ENCODE measurements around the gene PAX5. TPM values are rescaled to one million over a fixed set of nuclear protein-coding genes. Genes with fewer than 3 reads are reported as not detected.

PAX5 gene
- polyA plus RNA-seq, 3 donors, result 0.03 to 0.15 TPM; not detected in 1

GRCh38 chr9:37011530-37011929, 22.5 kb downstream of the PAX5 start:
- intact Hi-C loops (cut with micrococcal nuclease), result no loop called here
- H3K9me3 ChIP-seq (replicated peaks in 1 of 2; ENCODE audit: control insufficient read depth in 1 of 2, insufficient read depth in 1 of 2, low read length in 2 of 2), result no peaks in the 10 kb centered on the region
- H3K4me3 Mint-ChIP-seq, result peak overlapping the region in 1 of 2 donors; percentile 35
- H3K36me3 Mint-ChIP-seq, result no peaks in the 10 kb centered on the region
- H3K4me1 ChIP-seq (ENCODE audit: control insufficient read depth in 1 of 2, insufficient read depth in 2 of 2, low read length in 2 of 2), result no peaks in the 10 kb centered on the region
- no peak overlapping the region for H3K27ac Mint-ChIP-seq
- H3K27me3 Mint-ChIP-seq (ENCODE audit: low read depth in 3 of 3), result peaks cover 31 to 64% (median 33%) of the 10 kb centered on the region in 3 donors
- H3K4me2 ChIP-seq (replicated peaks; ENCODE audit: extremely low read depth, low read length, poor library complexity, severe bottlenecking), result no peak overlapping the region
- no peak overlapping the region for H3K4me3 ChIP-seq (replicated peaks in 1 of 3; ENCODE audit: low read depth in 2 of 3, low read length in 3 of 3)
- peaks cover 0 to 44% of the 10 kb centered on the region in 2 donors for H3K27me3 ChIP-seq (ENCODE audit: control insufficient read depth in 2 of 2, insufficient read depth in 2 of 2, low read length in 2 of 2)
- 100% methylated on average over 1 of the region's 3 CpGs for WGBS (ENCODE audit: insufficient coverage)
- no peak for TF ChIP-seq CTCF (IDR thresholded peaks at IDR 0.05)
- H2AFZ ChIP-seq (ENCODE audit: insufficient read depth, low read depth, low read length, poor library complexity, severe bottlenecking), result no peak overlapping the region
- H4K20me1 ChIP-seq (ENCODE audit: insufficient read depth, low read length), result no peaks in the 10 kb centered on the region
- no peaks in the 10 kb centered on the region for H3K4me1 Mint-ChIP-seq
- no peak overlapping the region for H3K27ac ChIP-seq (ENCODE audit: low read depth in 1 of 2, low read length in 2 of 2)
- H3K79me2 ChIP-seq (ENCODE audit: insufficient read depth, low read length), result no peaks in the 10 kb centered on the region
- no peak overlapping the region for H3K9ac ChIP-seq (ENCODE audit: insufficient read depth, low read length, poor library complexity, severe bottlenecking)
- H3K9me3 Mint-ChIP-seq, result no peaks in the 10 kb centered on the region
- DNase-seq, result no peak
- no peaks in the 10 kb centered on the region for H3K36me3 ChIP-seq (replicated peaks in 1 of 2; ENCODE audit: control insufficient read depth in 1 of 2, insufficient read depth in 2 of 2, low read length in 2 of 2)

- no peak overlapping the region for H3K27ac ChIP-seq (ENCODE audit: low read depth in 1 of 2, low read length in 2 of 2)
Measured at GRCh38 chr9:37010976-37011375, 23.1 kb downstream of the PAX5 start.

More at GRCh38 chr9:37010976-37011375, 23.1 kb downstream of the PAX5 start:
- H3K27me3 Mint-ChIP-seq (ENCODE audit: low read depth in 3 of 3), result peaks cover 30 to 64% (median 34%) of the 10 kb centered on the region in 3 donors
- TF ChIP-seq CTCF (IDR thresholded peaks at IDR 0.05), result no peak
- Histone ChIP-seq H3K9me3 (replicated peaks in 1 of 2; ENCODE audit: control insufficient read depth in 1 of 2, insufficient read depth in 1 of 2, low read length in 2 of 2) (no peaks in the 10 kb centered on the region), H3K4me2 (replicated peaks; ENCODE audit: extremely low read depth, low read length, poor library complexity, severe bottlenecking) (no peak overlapping the region), H3K4me3 (replicated peaks in 1 of 3; ENCODE audit: low read depth in 2 of 3, low read length in 3 of 3) (no peak overlapping the region), H4K20me1 (ENCODE audit: insufficient read depth, low read length) (no peaks in the 10 kb centered on the region), H3K36me3 (replicated peaks in 1 of 2; ENCODE audit: control insufficient read depth in 1 of 2, insufficient read depth in 2 of 2, low read length in 2 of 2) (no peaks in the 10 kb centered on the region), H3K79me2 (ENCODE audit: insufficient read depth, low read length) (no peaks in the 10 kb centered on the region), H3K27me3 (ENCODE audit: control insufficient read depth in 2 of 2, insufficient read depth in 2 of 2, low read length in 2 of 2) (peaks cover 0 to 50% of the 10 kb centered on the region in 2 donors), H3K4me1 (ENCODE audit: control insufficient read depth in 1 of 2, insufficient read depth in 2 of 2, low read length in 2 of 2) (no peaks in the 10 kb centered on the region), H3K9ac (ENCODE audit: insufficient read depth, low read length, poor library complexity, severe bottlenecking) (no peak overlapping the region), H2AFZ (ENCODE audit: insufficient read depth, low read depth, low read length, poor library complexity, severe bottlenecking) (no peak overlapping the region)
- H3K36me3 Mint-ChIP-seq, result no peaks in the 10 kb centered on the region
- intact Hi-C loops (cut with micrococcal nuclease), result no loop called here
- peak overlapping the region in 1 of 7 donors; percentile 6 for H3K27ac Mint-ChIP-seq
- H3K4me1 Mint-ChIP-seq, result no peaks in the 10 kb centered on the region
- WGBS (ENCODE audit: insufficient coverage), result 100% methylated on average over 1 of the region's 2 CpGs
- no peak overlapping the region for H3K4me3 Mint-ChIP-seq
- H3K9me3 Mint-ChIP-seq, result no peaks in the 10 kb centered on the region
- DNase-seq, result no peak
